Right ventricle myocardium superior (tissue), 1 donor: Measurements from ENCODE around the gene SOX6. TPM values are rescaled to one million over a fixed set of nuclear protein-coding genes. Genes with fewer than 3 reads are reported as not detected.

Experiments
- ATAC-seq: fragments of 200-7000 bp; cut with Tn5 transposase; one replicate; pipeline ENCODE4 v1.9.1; 2020; ENCODE audit warnings: mild to moderate bottlenecking; ENCODE audit not compliant: poor library complexity
- DNase-seq: peaks from one replicate; pipeline ENCODE4 v3.0.0-alpha.2; 2020
- intact Hi-C: fragments of 100-400 bp; cut with DNase I; formaldehyde crosslinking; loops from one replicate; pipeline ENCODE4 v1.11.2; 2022
- total RNA-seq: library from RNA; stranded (reverse); fragmentation: NEBNext Ultra II Directional; extraction: Animal tissue kit (Norgen Biotek cat#: 25700); gene quantifications from one replicate; pipeline ENCODE4 v1.2.1, GENCODE V29; 2021
- donor health status: DM: no; HTN: yes; CAD: no; lungs with severe emphysema.

SOX6 gene
- total RNA-seq, 1 donor from 2014 or later = 15.8 TPM

DNA sequence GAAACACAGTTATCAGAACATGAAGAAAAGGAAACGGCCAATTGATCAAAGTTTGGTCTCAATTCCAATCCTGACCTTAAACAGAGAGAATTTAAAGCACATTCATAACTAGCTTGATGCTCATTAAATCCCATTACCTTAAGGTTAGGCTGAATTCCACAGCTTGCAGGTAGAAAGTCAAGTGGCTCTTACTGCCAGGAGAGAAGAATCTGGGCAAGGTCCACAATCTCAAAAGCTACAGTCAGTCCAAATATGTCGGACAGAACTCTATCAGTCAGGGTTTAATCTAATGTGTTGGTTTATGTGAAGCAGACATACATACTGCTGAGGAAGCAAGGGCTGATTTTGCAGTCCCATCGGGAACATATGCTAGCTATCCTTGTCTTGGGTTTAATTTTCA is 348.8 kb downstream of the SOX6 start:
- intact Hi-C loops = no loop called here
- DNase-seq = no peak
- no peak for ATAC-seq

DNA sequence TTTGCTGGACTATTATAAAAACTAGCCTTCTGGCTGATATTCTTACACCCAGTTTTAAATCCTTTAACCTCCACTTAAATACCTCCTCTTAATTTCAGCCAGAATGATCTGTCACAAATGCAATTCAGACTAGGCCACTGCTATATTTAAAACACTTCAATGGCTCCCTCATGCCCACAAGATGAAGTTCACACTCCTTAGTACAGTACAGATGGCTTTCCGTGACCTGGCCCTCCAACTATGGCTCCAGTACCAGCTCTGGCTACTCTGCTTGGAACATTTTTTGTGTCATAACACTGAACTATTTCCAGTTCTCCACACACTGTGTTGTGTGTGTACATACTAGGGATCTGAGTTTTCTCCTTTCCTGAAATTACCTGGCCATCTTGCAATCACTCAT is 353.4 kb downstream of the SOX6 start:
- intact Hi-C loops = no loop called here

DNA sequence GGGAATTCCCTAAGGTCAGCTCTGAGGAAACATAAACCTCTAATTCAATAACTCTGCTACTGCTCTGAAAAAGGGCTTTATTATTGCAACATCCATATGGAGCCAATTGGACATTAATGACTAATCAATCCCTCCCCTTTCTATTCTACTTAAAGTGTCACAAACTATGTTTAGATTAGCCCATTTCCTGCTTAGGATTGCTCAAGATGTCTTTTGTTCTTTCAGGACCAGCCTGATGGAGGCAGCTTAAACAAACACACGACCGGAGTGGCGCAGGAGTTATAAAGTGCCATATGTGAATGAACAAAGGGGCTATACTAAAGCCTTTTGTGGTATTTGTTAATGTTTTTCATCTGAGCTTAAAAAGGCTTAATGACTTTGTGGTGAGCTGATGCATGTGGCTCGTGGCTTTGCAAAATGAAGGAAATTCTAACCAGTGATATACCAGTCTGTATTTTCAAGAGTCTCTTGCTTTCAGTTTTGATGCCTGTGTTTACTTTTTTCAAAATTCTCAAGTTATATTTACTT is 354.4 kb downstream of the SOX6 start:
- DNase-seq = no peak
- intact Hi-C loops = no loop called here
- peak; percentile 32 for ATAC-seq

More for the DNA sequence above, 353.4 kb downstream of the SOX6 start:
- no peak for DNase-seq
- peak; percentile 81 for ATAC-seq

DNA sequence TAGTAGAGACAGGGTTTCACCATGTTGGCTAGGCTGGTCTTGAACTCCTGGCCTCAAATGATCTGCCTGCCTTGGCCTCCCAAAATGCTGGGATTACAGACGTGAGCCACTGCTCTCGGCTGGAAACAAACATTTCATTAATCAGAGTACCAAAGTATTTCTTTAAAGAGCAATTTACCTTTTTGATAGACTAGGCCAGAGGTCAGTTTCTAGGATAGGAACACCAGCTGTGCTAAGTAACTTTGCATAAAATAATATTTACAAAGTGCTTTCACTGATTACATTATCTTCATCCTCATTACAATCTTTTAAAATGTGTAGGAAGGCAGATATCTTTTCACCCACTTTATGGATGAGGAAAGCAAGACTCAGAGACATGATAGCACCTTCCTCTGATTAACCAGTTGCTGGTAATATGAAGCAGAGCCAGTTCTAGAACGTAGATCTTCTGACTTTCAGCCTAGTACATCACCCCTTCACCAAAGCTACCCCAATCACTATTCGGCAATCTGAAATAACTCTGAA is 355.2 kb downstream of the SOX6 start:
- ATAC-seq (no peak), DNase-seq (no peak)
- intact Hi-C loops = no loop called here

DNA sequence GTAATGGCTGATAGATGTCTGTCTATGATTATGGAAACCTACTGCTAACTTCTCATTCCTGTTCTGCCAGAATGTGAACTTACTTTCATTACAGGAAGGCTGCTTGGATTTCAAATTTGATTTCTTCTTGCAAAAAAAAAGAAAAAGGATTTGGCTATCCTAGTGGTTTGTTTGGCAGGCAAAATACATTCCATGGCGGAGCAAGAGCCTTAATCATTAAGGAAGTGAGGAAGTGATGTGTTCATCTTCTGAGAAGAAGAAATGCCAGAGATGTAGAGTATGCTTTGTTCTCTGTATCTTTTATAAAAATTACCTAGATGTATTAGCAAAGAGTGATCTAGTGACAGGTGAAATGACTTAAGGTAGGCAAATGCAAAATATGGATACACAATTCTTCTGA is 356.3 kb downstream of the SOX6 start:
- intact Hi-C loops = no loop called here
- ATAC-seq (peak; percentile 63), DNase-seq (no peak)

DNA sequence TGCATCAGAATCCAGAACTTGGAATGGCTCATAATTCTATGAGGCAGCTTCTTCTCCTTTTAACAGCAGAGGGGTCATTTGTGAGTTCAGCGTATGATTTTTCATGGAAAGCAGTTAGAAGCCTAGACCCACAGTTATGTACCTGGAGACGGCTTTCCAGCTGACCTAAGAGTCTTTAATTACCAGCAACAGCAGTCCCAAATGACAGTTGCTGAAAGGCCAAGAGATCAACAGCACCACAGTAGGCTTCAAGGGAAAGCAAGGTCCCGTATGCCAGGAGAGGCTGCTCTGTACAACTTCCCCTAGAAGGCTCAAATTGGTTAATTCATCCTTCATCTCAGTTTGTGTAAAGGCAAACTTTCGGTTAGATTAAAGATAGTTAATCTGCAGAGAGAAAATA is 363.0 kb downstream of the SOX6 start:
- no peak for DNase-seq
- intact Hi-C loops = no loop called here
- no peak for ATAC-seq

DNA sequence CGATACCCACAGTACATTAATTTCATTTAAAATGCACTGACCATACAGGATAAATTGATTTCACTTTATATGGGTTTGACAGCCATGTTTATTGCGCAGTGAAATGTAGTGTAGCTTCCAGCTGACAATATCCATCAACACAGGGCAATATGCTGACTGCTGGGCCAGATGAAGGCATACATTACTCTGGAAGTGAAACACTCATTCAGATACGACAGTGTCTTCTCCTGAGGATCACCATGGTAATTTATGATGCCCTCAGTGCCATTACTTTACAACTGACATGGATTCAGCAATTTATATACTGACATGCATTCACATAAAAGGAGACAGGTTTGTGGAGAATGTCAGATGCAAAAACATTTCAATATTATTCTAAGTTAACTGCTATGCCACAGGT is 365.1 kb downstream of the SOX6 start:
- DNase-seq (no peak), ATAC-seq (no peak)
- intact Hi-C loops = no loop called here

DNA sequence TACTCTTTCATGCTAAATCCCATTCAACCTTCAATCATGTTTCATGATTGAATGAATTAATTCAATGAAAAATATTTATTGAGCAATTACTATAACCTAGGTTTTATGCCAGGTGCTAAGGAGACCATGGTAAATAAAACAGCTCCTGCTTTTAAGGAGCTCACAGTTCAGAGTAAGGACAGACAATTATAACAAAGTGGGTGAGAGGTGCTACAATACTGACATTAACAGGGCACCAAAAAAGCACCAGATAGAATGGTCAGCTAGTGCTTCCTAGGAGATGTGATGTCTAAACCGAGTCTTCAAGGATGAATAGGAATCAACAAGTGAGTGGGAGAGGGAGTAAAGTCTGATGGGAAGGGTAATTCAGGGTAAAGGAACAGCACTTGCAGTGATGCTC is 366.7 kb downstream of the SOX6 start:
- ATAC-seq (peak; percentile 47), DNase-seq (no peak)
- intact Hi-C loops = no loop called here

DNA sequence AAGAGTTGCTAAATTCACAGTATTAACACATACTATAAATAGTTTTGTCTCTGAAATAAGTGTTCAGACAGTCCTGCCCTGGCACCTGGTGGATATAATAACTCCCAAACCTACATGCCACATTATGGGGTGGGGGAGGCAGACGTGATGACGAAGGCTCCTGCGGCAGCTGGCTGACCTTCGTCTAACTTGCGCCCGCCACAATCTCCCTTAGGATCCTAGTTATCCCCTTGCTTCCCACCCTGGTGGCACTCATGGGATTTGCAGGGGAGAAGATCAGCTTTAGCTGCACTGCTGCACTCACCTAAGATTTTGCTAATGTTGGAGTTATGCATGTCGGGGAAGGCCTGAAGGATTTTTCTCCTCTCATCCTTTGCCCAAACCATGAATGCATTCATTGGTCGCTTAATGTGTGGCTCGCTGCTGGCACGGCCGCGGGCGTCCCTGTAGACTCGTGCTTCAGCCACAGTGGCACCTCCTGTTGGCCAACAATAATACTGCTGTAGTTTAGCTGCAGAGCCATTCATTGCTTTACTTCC is 367.6 kb downstream of the SOX6 start:
- DNase-seq (peak; percentile 41), ATAC-seq (peak; percentile 88)
- intact Hi-C loops = no loop called here

DNA sequence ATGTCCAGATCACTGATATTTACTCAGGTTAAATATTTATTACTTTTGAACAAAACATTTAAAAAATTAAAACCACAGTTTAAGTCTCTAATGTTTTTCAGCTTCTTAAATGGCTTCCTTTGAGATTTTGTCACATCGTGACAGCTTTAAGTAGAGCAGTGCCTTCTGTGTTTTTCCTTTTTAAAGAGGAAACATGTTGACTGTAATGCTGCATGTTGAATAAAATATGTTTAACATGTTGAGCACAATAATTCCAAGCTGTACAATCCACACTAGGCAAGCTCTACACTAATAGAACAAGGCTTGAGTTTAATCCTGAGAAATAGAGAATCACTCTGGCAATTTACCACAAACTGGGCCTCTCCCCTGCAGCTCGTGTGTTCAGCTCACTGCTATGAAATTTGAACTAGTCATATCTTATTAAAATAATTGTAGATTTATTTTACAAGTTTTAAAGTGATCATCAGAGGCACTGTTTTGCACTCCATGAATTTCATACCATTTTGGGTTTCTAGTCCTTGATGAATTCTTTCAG is 368.3 kb downstream of the SOX6 start:
- ATAC-seq (no peak), DNase-seq (no peak)
- intact Hi-C loops = no loop called here

DNA sequence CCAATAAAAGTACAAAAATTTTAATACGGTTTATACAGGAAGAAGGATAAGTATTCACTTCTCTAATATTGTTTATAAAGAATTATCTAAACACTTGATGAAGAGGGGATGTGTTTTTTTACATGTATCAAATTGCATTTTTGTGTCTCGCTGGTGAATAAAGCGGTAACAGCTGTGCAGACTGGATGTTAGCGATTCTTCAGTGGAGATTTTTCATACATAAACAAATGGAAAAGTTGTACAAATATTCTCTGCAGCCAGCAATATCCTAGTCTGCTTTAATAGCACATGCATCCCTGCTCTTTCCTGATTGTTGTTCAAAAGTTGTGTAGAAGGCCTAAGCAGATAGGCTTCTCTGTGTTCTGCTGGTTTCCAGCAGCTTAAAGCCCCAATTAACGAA is 369.3 kb downstream of the SOX6 start:
- intact Hi-C loops = no loop called here
- DNase-seq (no peak), ATAC-seq (no peak)

DNA sequence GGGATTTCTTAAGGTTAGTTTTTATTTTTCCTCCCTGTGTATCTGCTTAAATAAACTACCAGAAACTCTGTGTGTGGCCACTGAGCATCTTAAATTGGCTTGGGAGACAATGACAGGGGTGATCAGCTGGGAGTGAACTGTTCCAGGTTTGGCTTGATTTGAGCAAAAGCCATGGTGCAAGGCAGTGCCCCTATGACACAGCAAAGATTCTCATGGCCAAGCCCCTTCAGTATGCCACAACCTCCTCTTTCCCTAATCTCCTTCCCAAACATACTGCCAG is 370.5 kb downstream of the SOX6 start:
- intact Hi-C loops = no loop called here
- DNase-seq (no peak), ATAC-seq (no peak)

DNA sequence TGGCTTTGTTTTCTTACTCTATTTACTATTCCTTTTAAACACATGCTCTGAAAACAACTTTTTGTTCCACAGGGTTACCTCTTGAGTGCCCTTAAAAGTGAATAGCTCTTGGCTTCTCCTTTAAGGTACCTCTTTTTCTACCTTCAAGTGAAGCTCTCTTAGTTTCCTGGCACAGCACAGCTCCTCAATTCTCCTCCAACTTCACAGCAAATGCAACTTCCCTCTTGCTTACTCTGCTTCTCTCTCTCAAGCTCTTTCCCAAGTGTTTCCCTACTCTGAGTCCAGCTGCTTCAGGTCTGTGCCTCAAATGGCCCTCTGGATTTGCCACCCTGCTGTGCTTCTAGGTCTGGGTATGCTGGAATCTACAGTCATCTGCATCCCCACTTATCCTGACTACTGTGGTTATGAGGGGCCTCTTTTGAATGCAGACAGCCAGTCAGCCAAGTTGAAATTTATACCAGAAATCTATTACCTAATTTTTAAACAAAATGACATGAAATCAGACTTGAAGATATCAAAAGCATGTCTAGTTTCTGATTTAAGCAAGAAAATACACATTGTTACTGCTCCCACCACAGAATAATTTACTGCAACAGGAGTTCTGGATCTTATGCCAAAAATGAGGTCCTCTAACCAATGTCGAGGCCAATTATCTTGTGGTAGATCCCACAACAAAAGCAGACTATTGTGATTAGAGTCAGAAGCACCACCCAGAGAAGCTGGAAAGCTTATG is 371.1 kb downstream of the SOX6 start:
- intact Hi-C loops = no loop called here
- ATAC-seq (no peak), DNase-seq (no peak)

DNA sequence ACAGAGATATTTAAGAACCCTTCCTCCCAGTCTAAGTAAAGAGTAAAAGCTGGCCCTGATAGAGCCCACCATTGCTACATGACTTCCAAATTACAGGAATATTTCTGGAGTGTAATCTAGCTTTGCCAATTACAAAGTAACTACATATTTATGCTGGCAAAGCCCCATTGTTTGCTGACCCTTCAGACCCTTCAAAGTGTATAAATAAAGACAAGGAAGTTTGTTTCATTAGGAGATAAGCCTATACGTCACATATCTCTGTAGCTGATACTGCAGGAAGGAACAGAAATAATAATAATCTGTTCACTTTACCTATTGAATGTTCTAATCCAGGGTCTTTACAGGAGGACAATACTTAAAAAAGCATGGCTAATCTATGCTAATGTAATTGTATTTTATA is 375.1 kb downstream of the SOX6 start:
- DNase-seq = no peak
- intact Hi-C loops = no loop called here
- ATAC-seq = no peak

DNA sequence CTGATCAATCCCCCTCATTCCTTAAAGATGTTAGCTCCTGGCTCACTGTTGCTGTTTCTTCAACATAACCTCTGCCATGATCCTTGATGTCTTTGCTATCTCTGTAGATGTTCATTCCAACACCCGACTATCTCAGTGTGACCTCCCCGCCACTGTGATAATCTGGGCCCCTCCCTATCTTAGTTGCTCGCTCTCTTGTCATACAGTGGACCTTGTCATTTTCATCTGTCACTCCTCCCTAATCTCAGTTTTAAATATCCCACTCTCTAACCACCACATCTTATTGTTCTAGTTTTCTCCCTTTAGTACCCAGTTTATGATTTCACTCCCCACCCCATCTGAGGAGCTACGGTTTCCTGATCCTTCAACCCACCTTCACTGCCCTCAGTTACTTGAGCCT is 379.2 kb downstream of the SOX6 start:
- intact Hi-C loops = no loop called here
- ATAC-seq (no peak), DNase-seq (no peak)

DNA sequence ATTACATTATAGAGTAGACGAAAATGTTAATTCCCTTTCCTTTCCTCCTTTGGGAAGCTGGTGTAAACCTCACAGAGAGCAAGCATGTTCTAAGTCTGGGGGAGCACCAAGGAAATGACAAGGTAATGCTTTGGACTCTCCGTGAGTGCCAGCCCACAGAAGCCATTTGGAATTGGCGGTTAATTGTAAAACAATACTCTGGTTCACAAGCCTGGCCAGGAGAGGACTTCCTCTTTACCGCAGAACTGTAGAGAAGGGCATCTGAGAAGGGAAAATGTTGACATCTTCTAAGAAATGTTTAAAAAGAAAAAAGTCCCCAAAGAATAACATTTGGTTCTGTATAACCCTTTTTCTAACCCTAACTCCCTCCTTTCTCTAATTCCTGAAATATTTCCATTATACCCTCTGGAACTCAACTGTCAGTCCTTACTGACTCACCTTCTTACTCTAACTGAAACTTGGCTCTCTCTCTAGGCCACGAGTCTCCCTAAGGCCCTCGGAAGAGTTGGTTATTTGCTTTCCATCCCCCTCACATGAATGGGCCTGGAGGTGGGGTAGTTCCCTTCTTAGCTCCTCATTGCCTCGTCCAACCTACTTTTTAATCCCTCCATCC is 379.8 kb downstream of the SOX6 start:
- ATAC-seq (no peak), DNase-seq (no peak)
- intact Hi-C loops = no loop called here

DNA sequence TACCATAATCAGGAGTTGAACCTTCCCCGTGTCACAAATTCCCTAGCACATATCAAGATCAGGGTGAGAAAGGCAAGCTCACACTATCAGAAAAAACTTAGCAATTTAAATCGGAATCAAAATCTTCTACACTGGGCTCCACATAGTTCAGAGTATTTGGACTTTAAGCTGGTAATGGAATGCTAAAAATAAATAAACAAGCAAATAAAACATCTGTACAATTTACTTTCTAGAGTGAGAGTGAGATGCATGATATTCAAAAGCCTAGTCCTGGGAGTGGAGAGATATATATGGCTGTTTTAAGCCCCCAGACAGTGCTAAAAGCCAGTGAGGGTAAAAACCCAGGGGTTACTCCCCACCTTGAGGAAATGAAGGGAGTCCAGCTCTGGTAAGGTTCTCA is 380.6 kb downstream of the SOX6 start:
- ATAC-seq (no peak), DNase-seq (no peak)
- intact Hi-C loops = no loop called here

DNA sequence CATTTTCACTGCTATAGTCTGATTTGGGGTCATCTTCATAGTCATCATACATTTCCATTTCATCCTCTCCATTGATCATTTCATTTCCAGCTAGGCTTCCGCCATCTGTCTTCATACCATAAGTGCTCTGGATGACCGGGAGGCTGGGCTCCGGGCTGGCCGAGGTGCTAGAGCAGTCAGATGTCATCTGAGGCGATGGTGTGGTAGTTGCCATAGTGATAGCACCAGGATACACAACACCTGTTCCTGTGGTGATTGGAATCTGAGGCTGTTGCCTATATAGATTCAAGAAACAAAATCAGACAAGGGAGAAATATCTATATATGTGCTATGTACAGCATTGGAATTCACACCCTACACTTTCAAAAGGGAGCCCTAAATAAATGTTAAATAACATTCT is 383.5 kb downstream of the SOX6 start:
- ATAC-seq = no peak
- intact Hi-C loops = no loop called here
- DNase-seq = no peak

DNA sequence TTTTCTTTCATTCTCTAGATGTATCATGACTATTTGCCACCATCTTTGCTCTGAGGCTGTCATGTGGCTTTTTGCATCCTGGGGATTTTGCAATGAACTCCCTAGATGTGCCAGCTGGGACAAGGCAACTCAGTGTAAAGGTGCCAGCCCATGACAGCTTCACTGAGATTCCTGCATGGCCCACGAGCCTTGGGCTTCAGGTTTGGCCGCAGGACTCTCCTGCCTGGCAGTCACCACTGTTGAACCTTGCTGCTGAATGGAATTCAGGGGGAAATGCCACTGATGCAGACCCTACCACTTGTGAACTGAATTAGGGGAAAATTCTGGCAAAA is 385.2 kb downstream of the SOX6 start:
- ATAC-seq (no peak), DNase-seq (no peak)
- intact Hi-C loops = no loop called here

DNA sequence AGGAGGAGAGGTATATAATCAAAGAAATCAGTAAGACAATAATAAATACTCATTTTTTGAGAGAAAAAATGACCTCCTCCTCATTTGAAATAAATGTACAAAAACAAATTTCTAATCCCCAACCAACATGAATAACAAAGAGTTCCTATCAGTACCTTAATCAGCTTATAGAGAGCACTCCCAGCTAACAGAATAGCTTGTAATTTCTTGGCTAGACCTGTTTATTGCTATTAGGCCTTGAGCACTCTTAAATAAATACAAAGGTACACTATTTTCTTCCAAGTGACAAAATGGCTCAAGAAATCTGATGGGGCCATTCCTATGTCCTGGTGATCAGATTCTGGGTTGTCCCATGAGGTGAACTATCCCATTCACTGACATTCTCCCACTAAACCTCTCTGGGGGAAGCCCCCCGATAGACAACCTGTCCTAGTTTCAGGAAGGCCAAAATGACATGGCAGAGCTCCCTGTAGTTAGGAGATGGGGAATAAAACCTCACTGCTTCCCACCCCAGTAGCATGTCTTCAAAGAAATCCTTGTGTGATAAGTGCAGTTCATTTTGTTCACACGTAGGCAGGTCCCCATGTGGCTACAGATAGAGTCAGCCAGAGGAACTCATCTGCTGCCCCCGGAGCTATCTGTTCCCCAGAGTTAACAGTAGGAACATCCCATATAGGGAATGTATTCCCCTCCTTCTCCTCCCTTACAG is 385.7 kb downstream of the SOX6 start:
- DNase-seq = no peak
- intact Hi-C loops = no loop called here
- no peak for ATAC-seq
